Activated CD4-positive, alpha-beta T cell treated with anti-CD3 and anti-CD28 coated beads, Interleukin-2, Interleukin-6, amounts not matched to agents 100 ng/mL and 50 ng/mL, durations not matched to agents 16 hours and 8 hours (primary cell): ENCODE data around the gene PIK3CB.
"Not testable (repeated sequence)": the region's sequence is repeated elsewhere in the genome, so short reads cannot be mapped to it uniquely, and the experiment has no call there.

Experiments used
- DNase-seq: peaks from one replicate; pipeline ENCODE4 v3.0.0-alpha.2; 2020

PIK3CB gene

GRCh38 chr3:138834596-138835396 is at the start of gene PIK3CB:
Gene PIK3CB, minus strand, starts transcription at chr3:138834928. Its CDS starts 75,585 bp downstream, at chr3:138759343.
- peak; percentile 94 for DNase-seq

- peak; percentile 8 for DNase-seq
Observed at GRCh38 chr3:138881233-138881632, 46.5 kb upstream of the PIK3CB start.

DNA sequence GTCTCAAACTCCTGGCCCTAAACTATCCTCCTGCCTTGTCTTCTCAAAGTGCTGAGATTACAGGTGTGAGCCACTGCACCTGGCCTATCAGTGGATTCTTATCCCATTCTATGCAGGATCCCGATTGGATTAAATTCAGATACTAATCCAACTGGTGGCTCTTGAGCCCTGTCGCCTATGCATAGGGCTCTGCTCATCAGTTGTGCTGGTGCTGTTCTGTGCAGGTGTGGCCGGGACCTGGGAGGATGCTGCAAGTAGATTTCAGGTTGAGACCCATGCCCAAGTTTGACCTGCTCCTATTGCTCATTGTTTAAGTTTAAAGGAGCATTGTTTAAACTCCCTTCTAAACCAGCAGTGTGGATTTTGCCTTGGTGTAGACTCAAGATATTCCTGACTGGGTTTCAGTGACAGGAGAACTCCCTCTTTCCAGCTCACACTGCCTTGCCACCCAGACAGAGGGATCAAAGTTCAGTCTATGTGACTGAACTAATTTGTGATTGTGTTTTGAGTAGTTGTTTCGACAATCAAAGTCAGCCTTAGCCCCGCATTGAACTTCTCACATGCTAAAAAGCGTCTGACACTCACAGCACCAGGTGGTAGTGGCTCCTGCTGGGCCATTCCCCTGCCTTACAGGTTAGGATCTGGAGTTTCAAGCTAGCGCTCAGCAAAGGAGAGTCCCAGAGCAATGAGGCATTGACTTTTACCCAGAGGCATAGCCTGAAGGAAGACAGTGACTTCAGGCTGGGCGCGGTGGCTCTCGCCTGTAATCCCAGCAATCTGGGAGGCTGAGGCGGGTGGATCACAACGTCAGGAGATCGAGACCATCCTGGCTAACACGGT is 45.0 kb upstream of the PIK3CB start:
- no peak for DNase-seq

GRCh38 chr3:138877226-138877625 is 42.5 kb upstream of the PIK3CB start:
- DNase-seq = no peak

GRCh38 chr3:138875754-138876664 is 41.3 kb upstream of the PIK3CB start:
- DNase-seq = peak; percentile 46

DNA sequence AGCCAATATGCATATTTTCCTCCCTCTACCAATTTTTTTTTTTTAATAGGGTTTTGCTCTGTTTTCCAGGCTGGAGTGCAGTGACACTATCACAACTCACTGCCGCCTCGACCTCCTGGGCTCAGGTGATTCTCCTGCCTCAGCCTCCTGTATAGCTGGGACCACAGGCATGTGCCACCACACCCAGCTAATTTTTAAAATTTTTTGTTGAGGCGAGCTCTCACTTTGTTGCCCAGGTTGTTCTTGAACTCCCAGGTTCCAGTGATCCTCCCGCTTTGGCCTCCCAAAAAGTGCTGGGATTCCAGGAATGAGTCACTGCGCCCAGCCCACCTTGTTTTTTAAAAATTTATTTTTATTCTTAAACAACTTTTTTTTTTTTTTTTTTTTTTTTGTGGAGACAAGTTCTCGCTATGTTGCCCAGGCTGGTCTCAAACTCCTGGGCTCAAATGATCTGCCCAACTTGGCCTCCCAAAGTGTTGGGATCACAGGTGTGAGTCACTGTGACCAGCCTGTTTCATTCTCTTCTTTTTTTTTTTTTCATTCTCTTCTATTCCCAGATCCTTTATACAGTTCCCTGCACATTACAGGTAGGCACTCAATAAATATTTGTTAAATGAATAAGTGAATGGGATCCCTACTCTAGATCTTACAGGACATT is 40.5 kb upstream of the PIK3CB start:
- DNase-seq = no peak

- DNase-seq = no peak
Observed at GRCh38 chr3:138873471-138874278, 38.9 kb upstream of the PIK3CB start.

- DNase-seq = no peak
Observed at GRCh38 chr3:138872632-138873031, 37.9 kb upstream of the PIK3CB start.

DNA sequence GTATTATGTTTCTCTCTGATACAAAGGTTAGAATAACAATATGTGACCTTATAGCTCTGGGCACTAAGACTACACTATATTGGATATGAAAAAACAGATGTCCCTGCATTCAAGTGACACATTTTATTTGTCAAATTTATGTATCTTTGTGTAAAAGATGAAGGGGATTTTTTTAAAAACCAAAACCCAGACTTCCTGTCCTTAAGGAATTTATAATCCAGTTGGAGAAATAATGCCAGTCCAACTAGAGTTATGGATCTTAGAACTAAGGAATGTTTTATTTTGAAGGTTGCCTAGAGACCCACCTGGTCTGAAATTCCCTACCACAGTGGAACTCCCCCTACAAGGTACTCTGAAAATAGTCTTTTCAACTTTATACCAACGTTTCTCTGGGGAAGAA is 33.3 kb upstream of the PIK3CB start:
- DNase-seq = no peak

DNA sequence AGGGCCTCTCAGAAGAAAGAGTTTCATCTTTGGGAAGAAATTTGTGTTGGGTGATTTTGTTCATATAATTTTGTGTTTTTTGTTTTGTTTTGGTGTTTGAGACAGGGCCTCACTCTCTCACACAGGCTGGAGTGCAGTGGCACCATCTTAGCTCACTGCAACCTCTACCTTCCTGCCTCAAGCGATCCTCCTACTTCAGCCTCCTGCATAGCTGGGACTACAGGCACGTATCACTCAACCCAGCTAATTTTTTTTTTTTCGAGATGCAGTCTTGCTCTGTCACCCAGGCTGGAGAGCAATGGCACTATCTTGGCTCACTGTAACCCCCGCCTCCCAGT is 29.0 kb upstream of the PIK3CB start:
- no peak for DNase-seq

- DNase-seq = peak; percentile 13
Observed at GRCh38 chr3:138862924-138863775, 28.4 kb upstream of the PIK3CB start.

DNA sequence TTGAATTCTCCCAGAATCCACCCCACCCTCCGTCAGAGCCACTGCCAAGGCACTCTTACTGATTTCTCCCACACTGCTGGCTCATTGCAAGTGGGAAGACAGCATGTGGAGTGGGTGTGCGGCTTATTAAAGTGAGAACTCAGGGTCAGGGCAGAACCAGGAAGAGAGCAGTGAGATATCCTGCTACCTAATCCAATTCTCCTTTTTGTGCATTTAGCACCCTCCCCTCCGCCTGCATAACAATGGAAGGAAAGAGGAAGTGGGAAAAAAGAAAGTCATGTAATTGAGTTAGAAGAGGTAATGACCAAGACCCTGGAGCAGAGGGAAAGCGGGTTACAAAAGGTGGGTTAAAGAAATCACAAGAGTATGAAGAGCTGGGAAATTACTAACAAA is 27.8 kb upstream of the PIK3CB start:
- DNase-seq = no peak

DNA sequence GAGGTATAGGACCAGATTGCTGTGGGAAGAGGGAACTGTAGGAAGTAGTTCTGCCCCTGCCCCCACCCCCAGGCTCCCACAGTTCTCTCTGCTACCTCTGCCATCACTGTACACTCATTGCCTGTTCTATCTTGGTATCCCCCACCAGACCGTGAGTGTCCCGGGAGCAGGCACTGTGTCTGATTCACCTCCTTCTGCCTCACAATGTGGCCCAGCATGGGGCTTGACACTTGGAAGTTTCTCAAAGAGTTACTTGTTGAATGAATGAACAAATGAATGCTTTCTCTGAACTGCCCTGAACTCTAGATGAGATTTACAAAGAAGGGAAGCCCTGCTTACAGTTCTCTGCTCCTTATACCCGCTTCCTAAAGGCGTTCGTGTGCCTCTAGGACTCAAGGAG is 27.1 kb upstream of the PIK3CB start:
- DNase-seq = no peak

- DNase-seq = no peak
Observed at GRCh38 chr3:138856799-138857198, 22.1 kb upstream of the PIK3CB start.

DNA sequence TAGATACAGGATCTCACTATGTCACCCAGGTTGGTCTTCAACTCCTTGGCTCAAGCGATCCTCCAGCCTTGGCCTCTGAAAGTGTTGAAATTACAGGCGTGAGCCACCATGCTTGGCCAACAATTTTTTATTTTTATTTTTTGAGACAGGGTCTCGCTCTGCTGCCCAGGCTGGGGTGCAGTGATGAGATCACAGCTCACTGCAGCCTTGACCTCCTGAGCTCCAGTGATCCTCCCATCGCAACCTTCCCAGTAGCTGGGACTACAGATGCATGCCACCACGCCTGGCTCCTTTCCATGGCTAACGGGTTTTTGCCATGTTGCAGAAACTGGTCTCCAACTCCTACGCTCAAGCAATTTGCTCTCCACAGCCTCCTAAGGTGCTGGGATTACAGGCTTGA is 20.2 kb upstream of the PIK3CB start:
- no peak for DNase-seq

DNA sequence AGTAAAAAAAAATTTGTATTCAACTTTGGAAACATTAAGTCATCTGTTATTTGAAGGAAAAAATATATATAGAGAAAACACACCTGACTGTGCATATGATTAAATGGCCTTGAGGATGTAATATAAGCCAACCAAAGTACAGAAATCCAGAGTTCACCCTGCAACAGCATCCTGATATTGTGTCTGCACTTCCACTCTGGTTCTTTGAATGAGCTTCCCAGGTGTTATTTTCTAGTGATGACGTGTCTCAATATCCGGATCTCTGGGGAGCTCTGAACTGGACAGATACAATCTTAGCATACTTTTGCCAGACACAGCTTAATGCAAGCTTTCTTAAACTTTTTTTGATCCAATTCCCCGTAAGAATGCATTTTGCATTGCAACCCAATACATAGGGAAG is 19.5 kb upstream of the PIK3CB start:
- no peak for DNase-seq

GRCh38 chr3:138850151-138850550 is 15.4 kb upstream of the PIK3CB start:
- DNase-seq = no peak

DNA sequence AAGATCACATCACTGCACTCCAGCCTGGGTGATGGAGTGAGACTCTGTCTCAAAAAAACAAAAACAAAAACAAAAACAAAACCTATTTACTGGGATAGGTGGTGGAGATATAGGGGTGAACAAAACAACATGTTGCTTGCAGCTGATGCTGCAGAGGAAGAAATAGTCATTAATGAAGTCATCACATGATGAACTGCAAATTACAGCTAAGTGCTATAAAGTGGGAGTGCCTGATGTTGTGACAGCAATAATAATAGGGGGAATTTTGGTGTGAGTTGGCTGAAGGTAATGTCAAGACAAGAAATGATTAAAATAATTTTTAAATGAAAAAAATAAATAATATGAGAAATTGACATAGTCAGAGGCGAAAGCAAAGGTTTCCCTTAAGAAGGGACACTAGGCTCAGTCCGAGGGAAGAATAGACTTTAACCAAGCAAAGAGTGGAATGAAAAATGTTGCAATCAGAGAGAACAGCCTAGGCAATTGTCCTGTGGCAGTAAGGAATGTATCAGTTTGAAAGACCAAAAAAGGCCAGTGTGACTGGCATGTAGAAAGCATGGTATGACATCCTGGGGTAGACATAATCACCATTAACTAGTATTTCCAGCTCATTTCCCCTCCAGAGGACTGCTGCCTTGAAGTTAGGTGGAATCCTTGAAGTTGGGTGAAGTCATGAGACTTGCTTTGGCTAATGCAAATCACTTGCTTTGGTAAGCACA is 14.7 kb upstream of the PIK3CB start:
- DNase-seq = no peak

DNA sequence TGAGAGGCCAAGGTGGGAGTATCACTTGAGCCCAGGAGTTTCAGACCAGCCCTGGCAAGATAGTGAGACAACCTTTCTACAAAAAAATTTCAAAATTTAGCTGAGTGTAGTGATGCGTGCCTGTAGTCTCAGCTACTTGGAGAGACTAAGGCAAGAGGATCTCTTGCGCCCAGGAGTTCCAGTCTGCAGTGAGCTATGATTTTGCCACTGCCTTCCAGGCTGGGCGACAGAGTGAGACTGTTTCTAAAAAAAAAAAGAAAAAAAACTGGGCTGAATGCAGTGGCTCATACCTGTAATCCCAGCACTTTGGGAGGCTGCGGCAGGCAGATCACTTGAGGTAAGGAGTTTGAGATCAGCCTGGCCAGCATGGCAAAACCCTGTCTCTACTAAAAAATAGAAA is 14.0 kb upstream of the PIK3CB start:
- DNase-seq = no peak

- not testable (repeated sequence) for DNase-seq
Observed at GRCh38 chr3:138846824-138847223, 12.1 kb upstream of the PIK3CB start.
